ENCODE results near the gene RPUSD3.
A peak's percentile ranks its signal among the peaks of the same experiment; 100 is the strongest.

Gene RPUSD3

GRCh38 chr3:9838856-9839255, 5.0 kb downstream of the RPUSD3 start:
- Mint-ChIP-seq H3K4me3 (no peak overlapping the region), H3K27me3 (no peaks in the 10 kb centered on the region), H3K4me1 (peaks cover 20% of the 10 kb centered on the region), H3K9me3 (no peaks in the 10 kb centered on the region), H3K36me3 (ENCODE audit: insufficient read depth) (peaks cover 14% of the 10 kb centered on the region), H3K27ac (ENCODE audit: low read depth) (no peak overlapping the region)
- ATAC-seq (replicated peaks; ENCODE audit: extremely low read depth, poor library complexity, severe bottlenecking), result no peak
- DNase-seq (ENCODE audit: low spot score in 2 of 2), result no peak

GRCh38 chr3:9837701-9838582, 5.9 kb downstream of the RPUSD3 start:
- Mint-ChIP-seq H3K27me3 (no peaks in the 10 kb centered on the region), H3K36me3 (ENCODE audit: insufficient read depth) (peaks cover 10% of the 10 kb centered on the region), H3K4me3 (no peak overlapping the region), H3K27ac (ENCODE audit: low read depth) (peak overlapping the region; percentile 38), H3K9me3 (no peaks in the 10 kb centered on the region), H3K4me1 (peaks cover 12% of the 10 kb centered on the region)
- no peak for ATAC-seq (replicated peaks; ENCODE audit: extremely low read depth, poor library complexity, severe bottlenecking)
- DNase-seq (ENCODE audit: low spot score in 2 of 2), result no peak

- H3K27me3 Mint-ChIP-seq, result no peaks in the 10 kb centered on the region
- peaks cover 11% of the 10 kb centered on the region for H3K36me3 Mint-ChIP-seq (ENCODE audit: insufficient read depth)
- no peaks in the 10 kb centered on the region for H3K9me3 Mint-ChIP-seq
- H3K4me1 Mint-ChIP-seq, result peaks cover 9% of the 10 kb centered on the region
- H3K4me3 Mint-ChIP-seq, result no peak overlapping the region
- no peak overlapping the region for H3K27ac Mint-ChIP-seq (ENCODE audit: low read depth)
- ATAC-seq (replicated peaks; ENCODE audit: extremely low read depth, poor library complexity, severe bottlenecking) (no peak), DNase-seq (ENCODE audit: low spot score in 2 of 2) (no peak)
These were observed 9.1 kb downstream of the RPUSD3 start for GRCh38 chr3:9834520-9835380.

- no peak for DNase-seq (ENCODE audit: low spot score in 2 of 2)
- ATAC-seq (replicated peaks; ENCODE audit: extremely low read depth, poor library complexity, severe bottlenecking), result no peak
- peaks cover 9% of the 10 kb centered on the region for H3K4me1 Mint-ChIP-seq
- no peaks in the 10 kb centered on the region for H3K9me3 Mint-ChIP-seq
- H3K4me3 Mint-ChIP-seq, result no peak overlapping the region
- H3K27me3 Mint-ChIP-seq, result no peaks in the 10 kb centered on the region
- no peak overlapping the region for H3K27ac Mint-ChIP-seq (ENCODE audit: low read depth)
- H3K36me3 Mint-ChIP-seq (ENCODE audit: insufficient read depth), result peaks cover 9% of the 10 kb centered on the region
These were observed 10.7 kb downstream of the RPUSD3 start for GRCh38 chr3:9833078-9833477.

- Mint-ChIP-seq H3K9me3 (no peaks in the 10 kb centered on the region), H3K36me3 (ENCODE audit: insufficient read depth) (peaks cover 11% of the 10 kb centered on the region), H3K27me3 (no peaks in the 10 kb centered on the region), H3K4me3 (no peak overlapping the region), H3K27ac (ENCODE audit: low read depth) (peak overlapping the region; percentile 3), H3K4me1 (peaks cover 13% of the 10 kb centered on the region)
- DNase-seq (ENCODE audit: low spot score in 2 of 2), result no peak
- no peak for ATAC-seq (replicated peaks; ENCODE audit: extremely low read depth, poor library complexity, severe bottlenecking)
These were observed 12.6 kb downstream of the RPUSD3 start for GRCh38 chr3:9831253-9831652.

GRCh38 chr3:9828801-9829755, 14.7 kb downstream of the RPUSD3 start:
- Mint-ChIP-seq H3K36me3 (ENCODE audit: insufficient read depth) (peaks cover 9% of the 10 kb centered on the region), H3K9me3 (no peaks in the 10 kb centered on the region), H3K27me3 (no peaks in the 10 kb centered on the region), H3K4me1 (peaks cover 13% of the 10 kb centered on the region), H3K27ac (ENCODE audit: low read depth) (no peak overlapping the region), H3K4me3 (no peak overlapping the region)
- DNase-seq (ENCODE audit: low spot score in 2 of 2) (no peak), ATAC-seq (replicated peaks; ENCODE audit: extremely low read depth, poor library complexity, severe bottlenecking) (no peak)

GRCh38 chr3:9826815-9827573, 16.8 kb downstream of the RPUSD3 start:
- H3K9me3 Mint-ChIP-seq, result no peaks in the 10 kb centered on the region
- DNase-seq (ENCODE audit: low spot score in 2 of 2) (no peak), ATAC-seq (replicated peaks; ENCODE audit: extremely low read depth, poor library complexity, severe bottlenecking) (no peak)
- no peak overlapping the region for H3K4me3 Mint-ChIP-seq
- peaks cover 9% of the 10 kb centered on the region for H3K36me3 Mint-ChIP-seq (ENCODE audit: insufficient read depth)
- no peaks in the 10 kb centered on the region for H3K27me3 Mint-ChIP-seq
- H3K4me1 Mint-ChIP-seq, result peaks cover 13% of the 10 kb centered on the region
- H3K27ac Mint-ChIP-seq (ENCODE audit: low read depth), result no peak overlapping the region

GRCh38 chr3:9825451-9826040, 18.3 kb downstream of the RPUSD3 start:
- Mint-ChIP-seq H3K4me1 (peaks cover 4% of the 10 kb centered on the region), H3K27ac (ENCODE audit: low read depth) (no peak overlapping the region), H3K9me3 (no peaks in the 10 kb centered on the region), H3K4me3 (no peak overlapping the region), H3K27me3 (no peaks in the 10 kb centered on the region), H3K36me3 (ENCODE audit: insufficient read depth) (peaks cover 10% of the 10 kb centered on the region)
- ATAC-seq (replicated peaks; ENCODE audit: extremely low read depth, poor library complexity, severe bottlenecking), result no peak
- DNase-seq (ENCODE audit: low spot score in 2 of 2), result no peak

GRCh38 chr3:9820946-9821345, 22.9 kb downstream of the RPUSD3 start:
- H3K27ac Mint-ChIP-seq (ENCODE audit: low read depth), result no peak overlapping the region
- peaks cover 5% of the 10 kb centered on the region for H3K36me3 Mint-ChIP-seq (ENCODE audit: insufficient read depth)
- no peaks in the 10 kb centered on the region for H3K9me3 Mint-ChIP-seq
- no peak overlapping the region for H3K4me3 Mint-ChIP-seq
- DNase-seq (ENCODE audit: low spot score in 2 of 2) (no peak), ATAC-seq (replicated peaks; ENCODE audit: extremely low read depth, poor library complexity, severe bottlenecking) (no peak)
- no peaks in the 10 kb centered on the region for H3K4me1 Mint-ChIP-seq
- no peaks in the 10 kb centered on the region for H3K27me3 Mint-ChIP-seq

GRCh38 chr3:9820543-9820942, 23.3 kb downstream of the RPUSD3 start:
- no peaks in the 10 kb centered on the region for H3K4me1 Mint-ChIP-seq
- no peak overlapping the region for H3K4me3 Mint-ChIP-seq
- H3K27ac Mint-ChIP-seq (ENCODE audit: low read depth), result no peak overlapping the region
- H3K36me3 Mint-ChIP-seq (ENCODE audit: insufficient read depth), result peaks cover 5% of the 10 kb centered on the region
- no peaks in the 10 kb centered on the region for H3K9me3 Mint-ChIP-seq
- no peaks in the 10 kb centered on the region for H3K27me3 Mint-ChIP-seq
- ATAC-seq (replicated peaks; ENCODE audit: extremely low read depth, poor library complexity, severe bottlenecking) (no peak), DNase-seq (ENCODE audit: low spot score in 2 of 2) (no peak)

- ATAC-seq (replicated peaks; ENCODE audit: extremely low read depth, poor library complexity, severe bottlenecking), result no peak
- peaks cover 8% of the 10 kb centered on the region for H3K36me3 Mint-ChIP-seq (ENCODE audit: insufficient read depth)
- H3K27ac Mint-ChIP-seq (ENCODE audit: low read depth), result no peak overlapping the region
- H3K4me3 Mint-ChIP-seq, result no peak overlapping the region
- no peak for DNase-seq (ENCODE audit: low spot score in 2 of 2)
- no peaks in the 10 kb centered on the region for H3K9me3 Mint-ChIP-seq
- H3K4me1 Mint-ChIP-seq, result no peaks in the 10 kb centered on the region
- no peaks in the 10 kb centered on the region for H3K27me3 Mint-ChIP-seq
These were observed 25.0 kb downstream of the RPUSD3 start for GRCh38 chr3:9818666-9819335.
